Astrocyte of the spinal cord (primary cell): ENCODE results near the gene TPSB2.

Experiments used
- DNase-seq: peaks from one replicate; pipeline ENCODE4 v3.0.0; 2011; ENCODE audit warnings: low read depth, low spot score
- H3K4me3 ChIP-seq: 2 replicates; pipeline ENCODE4 v1.5.1; 2011; ENCODE audit warnings: low read depth, mild to moderate bottlenecking, low read length, moderate library complexity
- CTCF ChIP-seq: IDR thresholded peaks from 2 replicates; pipeline ENCODE4 v1.5.1; 2012; ENCODE audit warnings: low read depth, mild to moderate bottlenecking, low read length, inconsistent platforms
- in situ Hi-C: cut with HindIII; loops from 2 replicates; pipeline ENCODE4 v1.10.0; 2017; ENCODE audit warnings: low sequenced_read_pairs

Gene TPSB2

GRCh38 chr16:1265826-1266225 is 35.8 kb upstream of the TPSB2 start:
- in situ Hi-C loops: no loop called here
- DNase-seq: no peak
- no peak overlapping the region for H3K4me3 ChIP-seq
- TF ChIP-seq CTCF: no peak

- H3K4me3 ChIP-seq: no peak overlapping the region
- TF ChIP-seq CTCF: no peak
- no peak for DNase-seq
- in situ Hi-C loops: no loop called here
Observed at GRCh38 chr16:1265090-1265630, 35.2 kb upstream of the TPSB2 start.

- DNase-seq: no peak
- in situ Hi-C loops: no loop called here
- no peak overlapping the region for H3K4me3 ChIP-seq
- TF ChIP-seq CTCF: no peak
Observed at GRCh38 chr16:1264345-1265089, 34.5 kb upstream of the TPSB2 start.

- in situ Hi-C loops: no loop called here
- no peak for DNase-seq
- TF ChIP-seq CTCF: no peak
- no peak overlapping the region for H3K4me3 ChIP-seq
Observed at GRCh38 chr16:1263591-1264344, 33.8 kb upstream of the TPSB2 start.

GRCh38 chr16:1262846-1263221 is 32.9 kb upstream of the TPSB2 start:
- TF ChIP-seq CTCF: no peak
- in situ Hi-C loops: no loop called here
- no peak for DNase-seq
- no peak overlapping the region for H3K4me3 ChIP-seq

GRCh38 chr16:1262210-1262845 is 32.3 kb upstream of the TPSB2 start:
- in situ Hi-C loops: no loop called here

More at GRCh38 chr16:1262210-1262845, 32.3 kb upstream of the TPSB2 start:
- no peak for DNase-seq
- no peak overlapping the region for H3K4me3 ChIP-seq
- TF ChIP-seq CTCF: no peak
